ENCODE data around the gene SLC12A2. TPM values are rescaled to one million over a fixed set of nuclear protein-coding genes. Genes with fewer than 3 reads are reported as not detected.

The SLC12A2 gene
- total RNA-seq, 1 experiment from 2014 or later = 36.9 TPM

DNA sequence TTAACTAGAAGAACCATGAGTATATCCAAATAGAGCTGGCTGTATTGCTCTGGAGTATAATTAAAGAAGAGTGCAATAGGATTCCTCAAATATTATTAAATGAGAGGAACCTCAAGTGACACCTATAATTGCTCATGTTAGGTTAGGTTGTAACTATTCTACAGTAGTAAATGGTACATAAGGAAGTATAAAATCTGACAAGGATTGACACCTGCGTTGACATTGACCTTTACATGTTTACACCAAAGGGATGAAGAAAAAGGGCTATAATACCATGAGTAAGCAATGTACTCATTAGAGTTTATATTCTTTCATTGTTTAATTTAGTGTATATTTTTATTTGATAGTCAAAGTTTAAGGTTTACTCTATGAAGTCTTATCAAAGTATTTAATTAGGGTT lies 48.9 kb downstream of the SLC12A2 start:
- POLR2A ChIA-PET = no interaction called here
- ATAC-seq = no peak
- BruUV-seq (replicated peaks) = no TSS peak
- no peaks in the 10 kb centered on the region for H3K9me3 ChIP-seq (ENCODE audit: control insufficient read depth, insufficient read depth, low read depth, low read length)
- peaks cover 2% of the 10 kb centered on the region; the same call in 1 of the 2 replicates for H3K36me3 ChIP-seq (ENCODE audit: control insufficient read depth, insufficient read depth, low read length)
- DNase-seq (ENCODE audit: low read depth, low spot score) = no peak
- intact Hi-C loops (cut with micrococcal nuclease; ENCODE audit: unreplicated experiment) (no loop called here), in situ Hi-C loops (cut with HindIII; ENCODE audit: low pct_unique_long_range_greater_than_20kb, low sequenced_read_pairs) (no loop called here)
- CTCF ChIA-PET = no interaction called here
- TF ChIP-seq, protein P1, sequence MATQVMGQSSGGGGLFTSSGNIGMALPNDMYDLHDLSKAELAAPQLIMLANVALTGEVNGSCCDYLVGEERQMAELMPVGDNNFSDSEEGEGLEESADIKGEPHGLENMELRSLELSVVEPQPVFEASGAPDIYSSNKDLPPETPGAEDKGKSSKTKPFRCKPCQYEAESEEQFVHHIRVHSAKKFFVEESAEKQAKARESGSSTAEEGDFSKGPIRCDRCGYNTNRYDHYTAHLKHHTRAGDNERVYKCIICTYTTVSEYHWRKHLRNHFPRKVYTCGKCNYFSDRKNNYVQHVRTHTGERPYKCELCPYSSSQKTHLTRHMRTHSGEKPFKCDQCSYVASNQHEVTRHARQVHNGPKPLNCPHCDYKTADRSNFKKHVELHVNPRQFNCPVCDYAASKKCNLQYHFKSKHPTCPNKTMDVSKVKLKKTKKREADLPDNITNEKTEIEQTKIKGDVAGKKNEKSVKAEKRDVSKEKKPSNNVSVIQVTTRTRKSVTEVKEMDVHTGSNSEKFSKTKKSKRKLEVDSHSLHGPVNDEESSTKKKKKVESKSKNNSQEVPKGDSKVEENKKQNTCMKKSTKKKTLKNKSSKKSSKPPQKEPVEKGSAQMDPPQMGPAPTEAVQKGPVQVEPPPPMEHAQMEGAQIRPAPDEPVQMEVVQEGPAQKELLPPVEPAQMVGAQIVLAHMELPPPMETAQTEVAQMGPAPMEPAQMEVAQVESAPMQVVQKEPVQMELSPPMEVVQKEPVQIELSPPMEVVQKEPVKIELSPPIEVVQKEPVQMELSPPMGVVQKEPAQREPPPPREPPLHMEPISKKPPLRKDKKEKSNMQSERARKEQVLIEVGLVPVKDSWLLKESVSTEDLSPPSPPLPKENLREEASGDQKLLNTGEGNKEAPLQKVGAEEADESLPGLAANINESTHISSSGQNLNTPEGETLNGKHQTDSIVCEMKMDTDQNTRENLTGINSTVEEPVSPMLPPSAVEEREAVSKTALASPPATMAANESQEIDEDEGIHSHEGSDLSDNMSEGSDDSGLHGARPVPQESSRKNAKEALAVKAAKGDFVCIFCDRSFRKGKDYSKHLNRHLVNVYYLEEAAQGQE (IDR thresholded peaks at IDR 0.05; ENCODE audit: insufficient read depth in 1 of 2, low read depth in 2 of 2, low read length in 1 of 2) = no peak
- TF ChIP-seq TCF7L2 (IDR thresholded peaks at IDR 0.05; ENCODE audit: low read depth, low read length) (no peak), SIN3A (IDR thresholded peaks at IDR 0.05; ENCODE audit: borderline replicate concordance, insufficient read depth, low read depth, low read length) (no peak), POLR2AphosphoS5 (IDR thresholded peaks at IDR 0.05; ENCODE audit: low read depth, low read length) (no peak)
- TF ChIP-seq, protein P2, sequence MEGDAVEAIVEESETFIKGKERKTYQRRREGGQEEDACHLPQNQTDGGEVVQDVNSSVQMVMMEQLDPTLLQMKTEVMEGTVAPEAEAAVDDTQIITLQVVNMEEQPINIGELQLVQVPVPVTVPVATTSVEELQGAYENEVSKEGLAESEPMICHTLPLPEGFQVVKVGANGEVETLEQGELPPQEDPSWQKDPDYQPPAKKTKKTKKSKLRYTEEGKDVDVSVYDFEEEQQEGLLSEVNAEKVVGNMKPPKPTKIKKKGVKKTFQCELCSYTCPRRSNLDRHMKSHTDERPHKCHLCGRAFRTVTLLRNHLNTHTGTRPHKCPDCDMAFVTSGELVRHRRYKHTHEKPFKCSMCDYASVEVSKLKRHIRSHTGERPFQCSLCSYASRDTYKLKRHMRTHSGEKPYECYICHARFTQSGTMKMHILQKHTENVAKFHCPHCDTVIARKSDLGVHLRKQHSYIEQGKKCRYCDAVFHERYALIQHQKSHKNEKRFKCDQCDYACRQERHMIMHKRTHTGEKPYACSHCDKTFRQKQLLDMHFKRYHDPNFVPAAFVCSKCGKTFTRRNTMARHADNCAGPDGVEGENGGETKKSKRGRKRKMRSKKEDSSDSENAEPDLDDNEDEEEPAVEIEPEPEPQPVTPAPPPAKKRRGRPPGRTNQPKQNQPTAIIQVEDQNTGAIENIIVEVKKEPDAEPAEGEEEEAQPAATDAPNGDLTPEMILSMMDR (IDR thresholded peaks at IDR 0.05) = no peak
- no peak overlapping the region for H3K27ac ChIP-seq (ENCODE audit: low read length)
- H3K27me3 ChIP-seq (ENCODE audit: control insufficient read depth, insufficient read depth, low read length) = no peaks in the 10 kb centered on the region
- no peak overlapping the region for H3K4me3 ChIP-seq (ENCODE audit: low read depth in 2 of 2, low read length in 2 of 2)
- H3K4me1 ChIP-seq (ENCODE audit: control insufficient read depth, insufficient read depth, low read length) = no peaks in the 10 kb centered on the region

DNA sequence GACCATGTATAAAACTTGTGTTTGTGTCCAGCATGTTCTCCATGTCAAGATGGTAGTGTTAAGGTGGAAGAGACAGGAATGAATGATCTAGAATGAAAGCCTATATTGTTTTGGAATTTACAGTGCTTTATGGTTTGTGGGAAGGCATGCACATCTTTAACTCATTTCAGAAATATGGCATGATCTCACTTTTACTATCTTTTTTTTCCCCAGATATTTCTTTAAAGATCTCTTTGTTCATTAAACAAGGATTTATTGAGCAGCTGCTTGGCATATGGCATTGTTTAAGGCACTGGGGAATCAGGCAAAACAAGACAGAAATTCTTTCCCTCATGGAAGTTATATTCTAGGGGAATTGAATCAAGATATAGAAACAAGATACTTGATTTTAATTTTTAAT lies 51.7 kb downstream of the SLC12A2 start:
- Histone ChIP-seq H3K4me3 (ENCODE audit: low read depth in 2 of 2, low read length in 2 of 2) (no peak overlapping the region), H3K4me1 (ENCODE audit: control insufficient read depth, insufficient read depth, low read length) (no peaks in the 10 kb centered on the region), H3K27me3 (ENCODE audit: control insufficient read depth, insufficient read depth, low read length) (no peaks in the 10 kb centered on the region), H3K36me3 (ENCODE audit: control insufficient read depth, insufficient read depth, low read length) (peaks cover 2% of the 10 kb centered on the region; the same call in 1 of the 2 replicates), H3K9me3 (ENCODE audit: control insufficient read depth, insufficient read depth, low read depth, low read length) (no peaks in the 10 kb centered on the region), H3K27ac (ENCODE audit: low read length) (no peak overlapping the region)
- no peak for ATAC-seq
- TF ChIP-seq POLR2AphosphoS5 (IDR thresholded peaks at IDR 0.05; ENCODE audit: low read depth, low read length) = no peak
- TF ChIP-seq SIN3A (IDR thresholded peaks at IDR 0.05; ENCODE audit: borderline replicate concordance, insufficient read depth, low read depth, low read length) = no peak
- TF ChIP-seq, protein P2 (IDR thresholded peaks at IDR 0.05) = no peak
- TF ChIP-seq, protein P1 (IDR thresholded peaks at IDR 0.05; ENCODE audit: insufficient read depth in 1 of 2, low read depth in 2 of 2, low read length in 1 of 2) = no peak
- TF ChIP-seq TCF7L2 (IDR thresholded peaks at IDR 0.05; ENCODE audit: low read depth, low read length) = no peak
- ChIA-PET POLR2A (no interaction called here), CTCF (no interaction called here)
- in situ Hi-C loops (cut with HindIII; ENCODE audit: low pct_unique_long_range_greater_than_20kb, low sequenced_read_pairs) (no loop called here), intact Hi-C loops (cut with micrococcal nuclease; ENCODE audit: unreplicated experiment) (no loop called here)
- no peak for DNase-seq (ENCODE audit: low read depth, low spot score)
- no TSS peak for BruUV-seq (replicated peaks)

Data from Panc1 (cell line).